Erythroblast (primary cell): Measurements from ENCODE around the gene ADARB2.

Experiments
- GATA1 ChIP-seq: IDR thresholded peaks from 2 replicates; pipeline ENCODE4 v1.6.1; 2011; ENCODE audit warnings: low read depth, mild to moderate bottlenecking, control low read depth, low read length, moderate library complexity
- POLR2A ChIP-seq: IDR thresholded peaks from 2 replicates; pipeline ENCODE4 v1.6.1; 2011; ENCODE audit warnings: mild to moderate bottlenecking, low read length

GRCh38 chr10:1762076-1762475, 24.8 kb upstream of the ADARB2 start:
- no peak for TF ChIP-seq POLR2A
- TF ChIP-seq GATA1, result no peak
